Upper lobe of right lung (tissue), 1 donor: Measurements from ENCODE around the gene EXOC6. TPM values are rescaled to one million over a fixed set of nuclear protein-coding genes. Genes with fewer than 3 reads are reported as not detected.

Experiments used
- ATAC-seq: fragments of 200-7000 bp; cut with Tn5 transposase; one replicate; pipeline ENCODE4 v1.9.1; 2020; ENCODE audit warnings: mild to moderate bottlenecking, moderate library complexity
- DNase-seq: peaks from one replicate; pipeline ENCODE4 v3.0.0-alpha.2; 2020
- H3K27ac ChIP-seq: fragments of 200-600 bp; one replicate; pipeline ENCODE4 v1.8.0; 2022
- H3K27me3 ChIP-seq: fragments of 200-600 bp; one replicate; pipeline ENCODE4 v1.8.0; 2022; ENCODE audit warnings: mild to moderate bottlenecking
- H3K36me3 ChIP-seq: fragments of 200-600 bp; one replicate; pipeline ENCODE4 v1.8.0; 2022
- H3K4me1 ChIP-seq: fragments of 200-600 bp; one replicate; pipeline ENCODE4 v1.8.0; 2022
- H3K4me3 ChIP-seq: fragments of 200-600 bp; one replicate; pipeline ENCODE4 v1.8.0; 2022; ENCODE audit warnings: mild to moderate bottlenecking
- H3K9me3 ChIP-seq: fragments of 200-600 bp; one replicate; pipeline ENCODE4 v1.8.0; 2022
- CTCF ChIP-seq: fragments of 200-600 bp; IDR thresholded peaks from one replicate; pipeline ENCODE4 v1.8.0; 2022; ENCODE audit warnings: antibody characterized with exemption
- intact Hi-C: fragments of 100-400 bp; cut with DNase I; formaldehyde crosslinking; loops from one replicate; pipeline ENCODE4 v1.11.0; 2022
- total RNA-seq: library from RNA; stranded (reverse); fragmentation: NEBNext Ultra II Directional; extraction: Animal tissue kit (Norgen Biotek cat#: 25700); gene quantifications from one replicate; pipeline ENCODE4 v1.2.1, GENCODE V29; 2021
- donor health status: DM: no; HTN: yes; CAD: no; lungs with severe emphysema.

Gene EXOC6
- total RNA-seq, 1 donor from 2014 or later: 24.9 TPM

- no peaks in the 10 kb centered on the region for H3K27me3 ChIP-seq
These were observed 18.9 kb downstream of the EXOC6 start for GRCh38 chr10:92867235-92867634.

GRCh38 chr10:92868036-92868435 is 19.7 kb downstream of the EXOC6 start:
- DNase-seq: no peak
- H3K36me3 ChIP-seq: no peaks in the 10 kb centered on the region
- no peak overlapping the region for H3K27ac ChIP-seq
- H3K4me1 ChIP-seq: no peaks in the 10 kb centered on the region
- intact Hi-C loops: no loop called here
- no peak overlapping the region for H3K4me3 ChIP-seq
- H3K27me3 ChIP-seq: no peaks in the 10 kb centered on the region
- no peak for TF ChIP-seq CTCF
- H3K9me3 ChIP-seq: no peaks in the 10 kb centered on the region
- no peak for ATAC-seq

More at GRCh38 chr10:92867235-92867634, 18.9 kb downstream of the EXOC6 start:
- intact Hi-C loops: no loop called here
- no peak for TF ChIP-seq CTCF
- DNase-seq (no peak), ATAC-seq (no peak)
- Histone ChIP-seq H3K4me3 (no peak overlapping the region), H3K9me3 (no peaks in the 10 kb centered on the region), H3K4me1 (no peaks in the 10 kb centered on the region), H3K36me3 (no peaks in the 10 kb centered on the region), H3K27ac (no peak overlapping the region)

GRCh38 chr10:92868557-92868956 is 20.2 kb downstream of the EXOC6 start:
- Histone ChIP-seq H3K9me3 (no peaks in the 10 kb centered on the region), H3K36me3 (no peaks in the 10 kb centered on the region), H3K4me3 (no peak overlapping the region), H3K4me1 (no peaks in the 10 kb centered on the region), H3K27ac (no peak overlapping the region), H3K27me3 (no peaks in the 10 kb centered on the region)
- no peak for DNase-seq
- TF ChIP-seq CTCF: no peak
- no peak for ATAC-seq
- intact Hi-C loops: no loop called here

- Histone ChIP-seq H3K27me3 (no peaks in the 10 kb centered on the region), H3K9me3 (no peaks in the 10 kb centered on the region), H3K36me3 (no peaks in the 10 kb centered on the region), H3K4me1 (peaks cover 4% of the 10 kb centered on the region), H3K4me3 (no peak overlapping the region), H3K27ac (no peak overlapping the region)
- DNase-seq: no peak
- TF ChIP-seq CTCF: no peak
- no peak for ATAC-seq
- intact Hi-C loops: no loop called here
These were observed 24.7 kb downstream of the EXOC6 start for GRCh38 chr10:92873029-92873428.

- Histone ChIP-seq H3K4me1 (peaks cover 4% of the 10 kb centered on the region), H3K27me3 (no peaks in the 10 kb centered on the region), H3K9me3 (no peaks in the 10 kb centered on the region), H3K36me3 (no peaks in the 10 kb centered on the region), H3K4me3 (no peak overlapping the region), H3K27ac (no peak overlapping the region)
- intact Hi-C loops: no loop called here
- DNase-seq: no peak
- TF ChIP-seq CTCF: no peak
- ATAC-seq: no peak
These were observed 28.3 kb downstream of the EXOC6 start for GRCh38 chr10:92876509-92877036.
